Measurements from ENCODE around the gene ORC2.
"Not testable (repeated sequence)": the region's sequence is repeated elsewhere in the genome, so short reads cannot be mapped to it uniquely, and the experiment has no call there.

Gene ORC2

GRCh38 chr2:200963124-200963917 is at the start of gene ORC2:
TSS of gene ORC2 (minus strand) at chr2:200963660. CDS start at chr2:200958123, 5,537 bp downstream.
- DNase-seq = peak; percentile 71

DNA sequence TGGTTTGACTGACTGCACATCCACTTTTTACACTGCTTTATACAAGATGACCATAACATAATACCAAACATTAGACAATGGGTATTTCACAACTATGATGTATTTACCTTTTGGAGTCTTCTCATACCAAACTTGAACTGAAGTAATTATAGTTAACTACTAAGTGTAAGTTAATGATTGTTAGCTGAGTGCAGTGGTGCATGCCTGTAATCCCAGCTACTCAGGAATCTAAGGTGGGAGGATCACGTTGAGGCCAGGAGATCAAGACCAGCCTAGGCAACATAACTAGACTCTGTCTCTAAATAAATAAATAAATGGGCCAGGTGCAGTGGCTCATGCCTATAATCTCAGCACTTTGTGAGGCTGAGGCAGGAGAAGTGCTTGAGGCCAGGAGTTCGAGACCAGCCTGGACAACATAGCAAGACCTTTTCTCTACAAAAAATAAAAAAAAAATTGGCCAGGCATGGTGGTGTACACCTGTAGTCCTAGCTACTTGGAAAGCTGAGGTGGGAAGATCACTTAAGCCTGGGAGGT is 44.9 kb upstream of the ORC2 start:
- no peak for DNase-seq

GRCh38 chr2:201007584-201007998 is 44.1 kb upstream of the ORC2 start:
- no peak for DNase-seq

- DNase-seq = no peak
Measured at GRCh38 chr2:201006704-201007103, 43.2 kb upstream of the ORC2 start.

- DNase-seq = no peak
Measured at GRCh38 chr2:201004370-201004769, 40.9 kb upstream of the ORC2 start.

DNA sequence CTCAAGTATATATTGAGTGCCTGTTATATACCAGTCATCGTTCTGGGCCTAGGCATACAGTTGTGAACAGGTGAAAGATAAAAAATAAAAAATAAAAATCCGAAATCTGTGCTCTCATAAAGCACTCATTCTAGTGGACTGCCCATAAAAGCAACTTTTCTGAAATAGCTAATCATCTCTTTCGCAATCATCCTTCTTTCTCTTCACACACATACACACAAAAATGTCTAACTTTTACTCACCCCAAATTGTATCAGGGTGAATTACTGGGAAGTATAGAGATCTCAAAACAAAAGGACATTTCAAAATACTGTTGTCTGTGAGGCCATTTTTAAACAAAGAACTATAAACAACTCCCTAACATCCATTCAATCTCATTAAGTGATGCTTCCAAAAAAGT is 29.6 kb upstream of the ORC2 start:
- DNase-seq = no peak

GRCh38 chr2:200987137-200987536 is 23.7 kb upstream of the ORC2 start:
- no peak for DNase-seq

DNA sequence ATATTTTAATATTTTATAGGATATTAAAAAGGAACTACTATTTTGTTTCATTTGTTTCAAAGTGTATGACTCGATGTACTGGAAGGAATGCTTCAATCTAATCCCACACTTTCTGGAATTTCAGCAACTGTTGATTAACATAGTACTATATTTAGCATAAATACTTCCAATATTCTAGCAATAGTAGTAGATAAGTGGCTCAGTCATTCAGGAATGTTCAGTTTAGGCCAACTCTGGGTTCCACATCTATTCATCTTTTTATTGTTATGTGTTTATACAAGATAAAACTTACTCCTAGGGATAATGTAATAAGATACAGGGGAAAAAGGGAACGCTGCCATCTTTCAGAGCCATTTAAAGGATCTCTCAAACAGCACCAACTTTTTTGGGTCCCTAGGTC is 22.3 kb upstream of the ORC2 start:
- no peak for DNase-seq

DNA sequence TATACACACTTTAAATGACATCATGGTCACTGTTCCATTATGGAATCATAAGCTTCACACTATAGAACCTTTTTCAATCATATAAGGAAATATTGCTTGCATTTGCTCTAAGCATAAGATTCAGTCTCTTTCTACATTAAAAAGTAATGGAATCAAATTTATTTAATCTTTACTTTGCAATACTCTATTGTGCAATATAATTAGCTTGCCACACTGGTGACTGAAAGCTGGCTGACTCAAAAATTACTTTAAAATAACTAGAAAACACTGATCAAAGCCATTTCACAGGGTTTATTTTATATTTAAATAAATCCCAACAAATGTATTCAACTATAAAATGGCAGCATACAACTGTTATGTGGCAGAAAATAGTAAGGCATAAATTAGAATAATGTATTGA is 13.2 kb upstream of the ORC2 start:
- no peak for DNase-seq

DNA sequence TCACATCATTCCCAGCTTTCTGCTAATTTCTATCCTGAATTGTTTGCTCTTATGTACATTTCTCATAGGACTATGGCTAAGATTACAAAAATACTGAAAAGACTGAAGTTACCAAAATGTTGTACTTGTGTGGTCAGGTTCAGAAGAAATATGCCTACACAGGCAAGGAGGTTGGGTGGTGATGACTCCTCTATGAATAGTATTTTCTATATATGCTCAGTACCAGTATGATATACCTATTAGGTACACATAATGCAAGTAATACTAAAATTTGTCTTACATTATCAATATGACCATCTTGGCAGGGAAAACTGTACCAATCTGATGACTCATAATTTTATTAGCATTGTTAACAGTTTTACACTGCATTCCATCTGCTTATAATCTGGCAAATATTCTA is 12.2 kb upstream of the ORC2 start:
- no peak for DNase-seq

DNA sequence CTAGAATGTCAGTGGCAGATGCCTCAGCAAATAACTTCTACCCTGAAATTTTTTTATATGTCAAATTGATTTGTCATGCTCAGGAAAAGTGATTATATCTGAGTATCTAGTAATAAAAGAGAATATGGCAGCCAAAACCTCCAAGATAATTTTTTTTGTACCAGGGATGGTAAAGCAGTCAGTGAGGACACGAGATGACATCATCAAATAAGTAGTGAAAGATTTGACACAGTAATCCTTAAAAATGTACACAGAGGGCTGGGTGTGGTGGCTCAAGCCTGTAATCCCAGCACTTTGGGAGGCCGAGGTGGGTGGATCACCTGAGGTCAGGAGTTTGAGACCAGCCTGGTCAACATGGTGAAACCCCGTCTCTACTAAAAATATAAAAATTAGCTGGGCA is 6.6 kb upstream of the ORC2 start:
- not testable (repeated sequence) for DNase-seq

DNA sequence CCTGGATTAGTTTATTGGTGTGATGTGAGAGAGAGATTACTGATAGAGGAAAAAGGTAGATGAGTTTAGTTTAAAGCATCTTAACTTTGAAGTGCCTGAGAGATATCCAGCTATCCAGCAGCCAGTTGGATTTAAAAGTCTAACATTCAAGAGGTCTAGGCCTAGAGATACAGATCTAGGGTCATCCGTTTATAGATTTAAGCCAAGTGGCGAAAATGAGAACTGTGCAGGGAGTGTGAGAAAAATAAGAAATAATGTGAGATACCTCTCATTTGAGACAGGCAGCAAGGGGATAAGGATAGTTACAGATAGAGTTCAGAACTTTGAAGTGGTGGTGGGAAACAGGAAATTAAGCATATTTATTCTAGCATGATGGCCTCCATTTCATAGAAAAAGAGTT is 5.3 kb upstream of the ORC2 start:
- DNase-seq = no peak

DNA sequence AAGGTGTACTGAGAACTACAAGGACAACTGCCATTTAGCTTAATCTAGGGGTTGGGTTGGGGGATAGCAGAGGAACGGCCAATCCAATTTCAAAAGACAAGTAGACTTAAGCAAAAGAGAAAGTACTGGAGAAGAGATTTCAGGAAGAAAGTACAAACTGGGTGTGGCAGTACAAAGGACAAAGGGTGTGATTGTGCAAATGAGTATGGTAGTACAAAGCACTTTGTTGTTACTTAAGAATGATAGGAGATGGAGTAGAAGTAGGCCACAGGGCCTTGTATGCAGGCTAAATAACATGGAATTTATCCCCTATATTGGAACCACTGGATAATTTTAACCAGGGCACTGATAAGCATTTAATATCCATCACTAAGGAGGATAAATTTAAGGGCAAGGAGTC is 4.7 kb upstream of the ORC2 start:
- DNase-seq = no peak

GRCh38 chr2:200966770-200967169 is 3.3 kb upstream of the ORC2 start:
- DNase-seq = no peak

DNA sequence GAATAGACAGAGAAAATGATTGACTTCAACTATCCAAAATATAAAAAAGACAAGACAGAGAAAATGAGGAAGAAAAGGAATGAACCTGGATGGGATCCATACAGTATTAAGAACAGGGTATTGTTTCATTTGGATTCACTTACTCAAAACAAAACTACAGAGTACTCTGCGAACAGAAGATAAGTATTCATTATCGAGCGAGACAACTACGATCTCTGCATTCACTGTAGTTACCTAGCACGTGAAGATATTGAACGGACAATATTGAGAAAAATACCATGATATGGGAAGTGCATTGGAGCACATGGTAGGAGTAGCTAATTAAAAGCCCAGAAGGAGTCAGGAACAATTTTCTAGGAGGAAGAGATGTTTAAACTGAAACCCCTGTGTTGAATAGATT is 1.0 kb upstream of the ORC2 start:
- DNase-seq = no peak

DNA sequence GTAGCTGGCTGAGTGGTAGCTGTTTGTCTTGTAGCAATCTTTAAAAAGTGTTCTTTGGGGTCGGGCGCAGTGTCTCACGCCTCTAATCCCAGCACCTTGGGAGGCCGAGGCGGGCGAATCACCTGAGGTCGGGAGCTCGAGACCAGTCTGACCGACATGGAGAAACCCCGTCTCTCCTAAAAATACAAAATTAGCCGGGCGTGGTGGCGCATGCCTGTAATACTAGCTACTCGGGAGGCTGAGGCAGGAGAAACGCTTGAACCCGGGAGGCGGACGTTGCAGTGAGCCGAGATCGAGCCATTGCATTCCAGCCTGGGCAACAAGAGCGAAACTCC is 425 bp upstream of the ORC2 start:
- DNase-seq = not testable (repeated sequence)

- no peak for DNase-seq
Measured at GRCh38 chr2:200962811-200963123, 693 bp downstream of the ORC2 start.

- no peak for DNase-seq
Measured at GRCh38 chr2:200961674-200962073, 1.8 kb downstream of the ORC2 start.

DNA sequence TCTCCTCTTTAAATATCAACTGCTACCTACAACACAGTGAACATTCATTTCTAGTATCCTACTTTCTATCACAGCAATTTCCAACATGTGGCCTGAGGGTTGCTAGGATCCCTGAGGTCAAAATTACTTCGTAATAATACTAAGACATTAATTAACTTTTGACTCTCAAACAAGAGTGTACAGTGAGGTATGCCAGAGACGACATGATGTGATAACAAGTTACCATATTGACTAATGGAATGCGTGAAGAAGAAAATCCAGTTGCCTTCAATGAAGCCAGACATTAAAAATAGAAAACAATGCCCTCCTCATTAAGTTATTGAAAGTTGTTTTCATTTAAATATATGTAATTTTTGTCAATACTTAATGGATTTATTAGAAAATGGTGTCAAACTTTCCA is 13.1 kb downstream of the ORC2 start:
- no peak for DNase-seq

DNA sequence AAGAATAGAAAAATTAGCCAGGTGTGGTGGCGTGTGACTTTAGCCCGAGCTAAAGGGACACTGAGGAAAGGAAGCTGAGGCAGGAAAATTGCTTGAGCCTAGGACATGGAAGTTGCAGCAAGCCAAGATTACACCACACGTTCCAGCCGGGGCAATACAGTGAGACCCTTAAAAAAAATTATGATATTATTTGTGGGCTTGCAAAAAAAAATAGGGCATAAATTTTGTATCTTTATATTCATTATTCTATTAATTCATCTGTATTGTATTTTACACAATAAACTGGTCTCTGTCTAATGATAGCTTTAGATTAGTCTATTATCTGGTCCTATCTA is 18.1 kb downstream of the ORC2 start:
- no peak for DNase-seq

DNA sequence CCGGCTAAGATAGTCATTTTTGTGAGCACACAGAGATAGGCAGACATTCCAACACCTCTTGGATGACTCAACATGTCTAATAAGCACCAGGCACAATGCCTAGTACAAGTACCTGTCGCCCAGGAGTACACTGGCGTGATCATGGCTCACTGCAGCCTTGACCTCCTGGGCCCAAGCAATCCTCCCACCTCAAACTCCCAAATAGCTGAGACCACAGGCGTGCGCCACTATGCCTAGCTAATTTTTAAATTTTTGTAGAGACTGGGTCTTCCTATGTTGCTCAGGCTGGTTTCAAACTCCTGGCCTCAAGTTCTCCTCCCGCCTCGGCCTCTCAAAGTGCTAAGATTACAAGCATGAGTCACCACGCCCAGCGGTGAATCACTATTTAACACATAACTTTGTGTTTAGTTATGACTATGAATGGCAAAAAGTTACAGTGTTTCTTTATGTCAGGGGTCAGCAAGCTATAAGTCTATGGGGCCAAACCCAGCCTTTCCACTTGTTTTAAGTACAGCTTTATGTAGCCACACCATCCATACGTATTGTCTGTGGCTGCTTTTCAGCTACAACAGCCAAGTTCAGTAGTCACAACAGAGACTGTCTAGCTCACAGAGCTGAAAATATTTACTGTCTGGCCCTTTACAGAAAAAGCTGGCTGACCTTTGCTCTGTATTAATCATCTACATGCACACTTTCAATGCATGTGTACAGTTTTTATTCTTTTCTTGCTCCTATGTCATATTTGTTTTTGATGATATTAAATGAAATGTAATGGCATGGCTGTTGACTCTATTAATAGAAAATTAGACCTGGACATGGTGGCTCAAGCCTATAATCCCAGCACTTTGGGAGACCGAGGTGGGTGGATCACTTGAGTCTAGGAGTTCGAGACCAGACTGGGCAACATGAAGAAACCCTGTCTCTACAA is 18.7 kb downstream of the ORC2 start:
- DNase-seq = no peak

GRCh38 chr2:200943527-200944105 is 19.8 kb downstream of the ORC2 start:
- no peak for DNase-seq

DNA sequence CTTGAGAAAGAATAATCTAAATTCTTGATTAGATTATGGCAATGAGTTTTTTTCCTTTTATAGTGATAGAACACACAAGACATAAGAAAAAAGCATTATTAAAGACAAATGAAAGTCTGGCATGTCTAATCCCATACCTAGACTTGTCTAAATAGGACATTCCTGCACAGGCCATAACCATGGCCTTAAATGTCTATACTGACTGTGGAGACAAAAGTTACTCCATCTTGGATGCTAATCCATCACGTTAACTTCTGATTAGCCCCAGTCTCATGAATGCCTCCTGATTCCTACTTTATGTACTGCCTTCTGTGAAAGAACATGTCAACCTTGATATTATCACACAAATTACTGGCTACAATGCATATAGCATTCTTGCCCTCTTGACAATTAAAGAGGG is 23.6 kb downstream of the ORC2 start:
- DNase-seq = no peak

Measured in 8988T (cell line).